Measurements from ENCODE around the gene MORN1.

MORN1 gene

GRCh38 chr1:2350501-2350900 lies 40.9 kb downstream of the MORN1 start:
- no peak for FAIRE-seq

- no peak for FAIRE-seq
Observed at GRCh38 chr1:2349806-2350205, 41.5 kb downstream of the MORN1 start.

GRCh38 chr1:2348346-2349325 lies 42.7 kb downstream of the MORN1 start:
- FAIRE-seq: no peak

DNA sequence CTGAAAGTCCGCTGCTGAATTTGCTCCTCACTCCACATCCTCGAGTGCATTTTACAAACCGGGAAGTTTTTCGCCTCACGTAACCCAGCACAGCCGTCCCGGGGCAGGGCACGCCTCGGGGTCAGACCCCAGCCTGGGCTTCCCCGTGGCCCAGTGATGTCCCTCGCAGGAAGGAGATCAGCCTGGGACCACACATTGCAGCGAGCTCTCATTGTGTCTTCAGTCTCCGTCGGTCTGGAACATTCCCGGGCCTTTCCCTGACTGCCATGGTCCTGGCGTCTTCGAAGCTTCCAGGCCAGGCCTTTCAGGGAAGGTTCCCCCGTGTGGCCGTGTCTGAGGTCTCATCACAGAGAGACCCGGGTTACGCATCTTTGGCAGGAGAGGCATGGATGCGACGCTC lies 43.5 kb downstream of the MORN1 start:
- FAIRE-seq: no peak

DNA sequence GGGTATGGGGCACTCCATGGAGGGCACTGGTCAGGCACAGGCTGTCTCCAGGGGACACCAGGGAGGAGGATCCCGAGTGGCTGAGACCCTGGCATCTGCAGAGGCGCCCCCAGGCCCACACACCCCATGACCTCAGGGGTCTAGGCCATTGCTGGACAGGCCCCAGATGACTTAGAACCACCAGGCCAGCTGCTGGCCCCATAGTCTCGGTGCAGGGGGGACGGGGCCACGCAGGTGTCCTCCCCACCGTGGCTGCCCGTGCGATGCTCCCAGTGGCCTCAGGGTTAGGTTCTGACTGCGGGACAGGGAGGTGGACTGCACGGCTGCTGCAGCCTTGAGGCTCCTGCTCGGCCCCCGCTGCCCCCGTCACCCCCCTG lies 44.0 kb downstream of the MORN1 start:
- no peak for FAIRE-seq

DNA sequence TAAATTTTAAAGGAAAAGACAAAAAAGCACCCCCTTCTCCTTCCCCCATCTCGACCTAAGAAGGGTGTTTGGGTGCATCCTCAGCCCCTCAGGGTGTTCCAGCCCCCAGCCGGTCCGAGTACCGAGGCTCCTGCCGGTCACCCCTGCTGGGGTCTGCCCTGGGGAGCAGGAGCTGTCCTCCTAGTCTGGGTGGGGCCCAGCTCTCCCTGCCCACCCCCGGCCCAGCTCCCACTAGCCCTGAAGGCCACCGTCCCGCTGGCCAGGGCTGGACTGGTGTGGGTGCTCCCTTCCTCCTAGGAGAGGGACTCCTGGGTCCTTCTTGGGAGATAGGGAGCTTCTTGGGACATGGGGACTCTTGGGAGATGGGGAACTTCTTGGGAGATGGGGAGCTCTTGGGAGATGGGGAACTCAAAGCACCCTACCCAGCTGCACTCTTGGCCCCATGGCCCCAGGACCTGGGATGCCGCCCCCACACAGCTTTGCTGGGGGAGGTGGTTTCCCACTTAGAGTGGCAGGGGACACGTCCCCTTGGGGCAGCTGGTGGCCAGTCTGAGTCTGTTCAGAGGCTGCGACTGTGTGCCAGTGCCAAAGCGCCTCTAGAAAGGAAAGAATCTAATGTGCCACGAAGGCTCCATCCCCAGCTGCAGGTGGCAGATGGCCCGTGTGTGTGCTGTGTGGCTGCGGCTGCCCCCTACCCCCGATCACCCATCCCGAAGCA lies 44.5 kb downstream of the MORN1 start:
- no peak for FAIRE-seq

- FAIRE-seq: no peak
Observed at GRCh38 chr1:2345297-2346075, 45.9 kb downstream of the MORN1 start.

DNA sequence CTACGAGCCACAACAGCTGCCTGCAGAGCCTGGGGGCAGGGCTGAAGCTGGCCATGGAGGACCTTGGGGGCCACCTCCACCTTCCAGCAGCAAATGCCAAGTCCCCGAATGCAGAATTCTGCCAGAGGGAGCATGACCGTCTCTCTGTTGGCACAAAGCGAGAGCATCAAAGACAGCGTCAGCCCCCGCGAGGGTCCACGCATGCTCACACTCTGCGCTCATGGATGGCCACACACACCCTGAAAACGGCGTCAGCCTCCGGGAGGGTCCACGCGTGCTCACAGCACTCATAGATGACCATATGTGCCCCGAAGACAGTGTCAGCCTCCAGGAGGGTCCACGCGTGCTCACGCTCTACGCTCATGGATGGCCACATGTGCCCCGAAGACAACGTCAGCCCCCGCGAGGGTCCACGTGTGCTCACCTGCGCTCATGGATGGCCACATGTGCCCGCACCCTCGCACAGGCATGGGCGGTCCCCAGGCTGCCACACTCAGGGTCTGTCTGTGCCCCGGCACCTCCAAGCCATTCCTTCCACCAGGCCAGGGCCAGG lies 46.5 kb downstream of the MORN1 start:
- no peak for FAIRE-seq

DNA sequence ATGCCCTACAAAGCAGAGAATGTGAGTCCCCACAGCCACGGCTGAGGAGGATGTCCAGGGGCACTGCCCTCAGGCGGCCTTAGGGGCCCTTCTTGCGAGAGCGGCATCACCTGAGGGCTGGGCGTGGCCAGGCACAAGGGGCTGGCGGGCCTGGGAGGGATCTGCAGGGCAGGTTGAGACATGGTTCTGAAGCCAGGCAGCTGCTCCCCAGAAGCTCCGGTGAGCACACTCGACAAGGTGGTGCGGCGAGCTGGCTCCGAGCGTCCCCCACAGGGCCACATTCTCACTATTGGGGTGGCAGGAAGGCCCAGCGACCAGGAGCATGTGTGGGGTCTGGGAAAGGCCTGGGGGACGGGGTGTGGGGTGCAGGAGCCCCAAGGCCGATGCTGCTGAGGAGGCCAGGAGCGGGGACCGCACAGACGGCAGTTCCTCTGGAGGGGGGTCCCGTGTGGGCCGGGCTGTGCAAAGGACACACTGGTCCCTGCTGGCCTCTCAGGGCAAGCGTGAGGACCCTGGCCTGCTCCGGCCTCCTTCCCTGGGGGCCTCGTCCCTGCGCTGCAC lies 47.2 kb downstream of the MORN1 start:
- no peak for FAIRE-seq

DNA sequence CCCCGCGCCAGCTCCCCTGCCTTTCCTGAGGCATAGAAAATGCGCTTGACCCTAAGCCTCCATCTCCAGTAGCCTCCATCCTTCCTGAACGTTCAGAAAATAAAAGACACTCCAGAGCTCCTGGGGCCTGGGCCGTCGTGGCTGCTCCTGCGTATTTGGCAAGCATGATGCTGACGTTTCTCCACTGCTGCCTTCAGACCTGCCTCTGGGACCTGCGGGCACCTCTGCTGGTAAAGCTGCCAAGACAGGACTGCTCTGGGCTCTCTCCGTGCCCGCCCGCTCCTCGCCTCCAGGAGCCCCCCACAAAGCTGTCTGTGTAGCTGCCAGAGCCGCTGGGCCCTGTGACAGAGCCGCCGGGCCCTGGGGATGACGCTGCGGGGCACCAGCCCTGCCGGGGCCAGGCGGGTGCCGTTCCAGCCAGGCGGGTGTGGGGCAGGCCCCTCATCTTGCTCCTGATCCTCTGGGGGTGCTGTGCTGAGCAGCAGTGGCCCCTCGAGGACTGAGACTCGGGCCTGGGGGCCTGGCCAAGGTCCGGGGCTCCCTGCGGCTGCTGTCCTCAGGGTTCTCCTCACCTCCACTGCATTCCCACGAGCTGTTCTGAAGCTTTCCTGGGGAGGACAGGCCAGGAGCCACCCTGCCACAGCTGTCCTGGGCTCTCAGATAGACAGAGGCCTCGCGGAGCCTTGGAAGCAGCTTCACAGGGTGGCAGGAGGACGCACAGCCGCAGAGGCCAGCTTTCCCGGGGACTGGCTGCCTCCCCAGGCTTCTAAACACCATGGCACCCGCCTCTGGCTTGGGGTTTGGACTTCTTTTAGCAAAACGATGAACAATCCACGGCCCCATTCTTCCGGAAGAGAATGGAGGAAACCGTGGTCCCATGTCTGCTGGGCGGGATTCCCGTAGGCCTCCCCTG lies 48.1 kb downstream of the MORN1 start:
- FAIRE-seq: no peak

DNA sequence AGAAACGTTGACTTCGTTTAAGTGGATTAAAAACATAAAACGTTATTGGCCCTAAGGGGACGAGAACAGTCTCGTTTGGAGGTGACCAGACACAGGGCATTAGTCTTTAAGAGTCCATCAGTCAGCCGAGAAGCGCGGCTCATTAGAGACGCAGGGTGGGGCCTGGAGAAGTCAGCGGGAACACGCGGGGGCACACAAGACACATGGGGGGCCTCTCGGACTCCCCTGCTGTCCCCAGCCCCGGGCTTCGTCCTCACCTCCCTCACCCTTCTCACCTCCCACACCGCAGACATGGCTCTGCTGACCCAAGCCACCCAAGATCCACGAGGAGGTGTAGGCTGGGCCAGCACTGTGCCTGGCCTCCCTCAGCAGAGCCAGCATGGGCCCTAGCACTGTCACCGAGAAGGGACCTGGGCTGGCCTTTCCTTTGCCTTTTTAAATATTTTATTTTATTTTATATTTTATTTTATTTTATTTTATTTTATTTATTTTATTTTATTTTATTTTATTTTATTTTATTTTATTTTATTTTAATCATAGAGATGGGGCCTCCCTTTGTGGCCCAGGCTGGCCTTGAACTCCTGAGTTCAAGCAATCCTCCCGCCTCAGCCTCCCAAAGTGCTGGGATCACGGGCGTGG lies 48.9 kb downstream of the MORN1 start:
- no peak for FAIRE-seq

GRCh38 chr1:2341706-2342383 lies 49.5 kb downstream of the MORN1 start:
- FAIRE-seq: no peak

- no peak for FAIRE-seq
Observed at GRCh38 chr1:2340918-2341254, 50.5 kb downstream of the MORN1 start.

DNA sequence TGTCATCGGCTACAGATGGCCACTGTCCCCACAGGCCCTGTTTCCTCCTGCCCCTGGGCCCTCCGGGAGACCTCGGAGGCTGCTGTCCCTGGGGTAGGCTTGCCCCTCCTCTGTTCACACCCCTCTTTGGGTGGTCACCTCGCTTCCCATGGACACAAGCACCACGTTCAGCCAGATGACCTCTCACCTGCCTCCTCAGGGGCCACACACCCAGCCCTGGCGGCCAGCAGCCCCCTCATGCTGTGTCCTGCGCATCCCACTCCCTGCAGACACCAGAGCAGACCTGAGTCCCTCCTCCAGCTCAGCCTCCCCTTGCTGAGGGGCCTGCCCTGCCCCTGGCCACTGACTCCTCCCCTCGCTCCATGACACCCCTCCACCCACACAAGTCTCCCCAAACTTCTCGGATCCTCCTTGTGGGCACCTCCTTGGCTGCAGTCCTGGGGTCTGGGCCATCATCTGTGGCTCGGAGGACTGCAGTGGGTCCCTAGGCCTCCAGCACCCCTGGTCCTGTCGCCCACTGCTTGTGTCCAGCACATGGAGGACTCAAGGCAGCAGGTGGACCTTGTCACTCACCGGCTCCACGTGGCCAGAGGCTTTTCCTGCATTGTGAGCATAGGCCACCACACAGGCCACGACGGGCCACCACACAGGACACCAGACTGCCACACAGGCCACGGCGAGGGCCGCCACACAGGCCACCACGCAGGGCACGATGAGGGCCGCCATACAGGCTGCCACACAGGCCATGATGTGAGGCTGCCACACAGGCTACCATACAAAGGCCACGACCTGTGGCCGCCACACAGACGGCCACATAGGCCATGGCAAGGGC lies 51.1 kb downstream of the MORN1 start:
- FAIRE-seq: no peak

GRCh38 chr1:2339206-2340085 lies 51.9 kb downstream of the MORN1 start:
- no peak for FAIRE-seq

DNA sequence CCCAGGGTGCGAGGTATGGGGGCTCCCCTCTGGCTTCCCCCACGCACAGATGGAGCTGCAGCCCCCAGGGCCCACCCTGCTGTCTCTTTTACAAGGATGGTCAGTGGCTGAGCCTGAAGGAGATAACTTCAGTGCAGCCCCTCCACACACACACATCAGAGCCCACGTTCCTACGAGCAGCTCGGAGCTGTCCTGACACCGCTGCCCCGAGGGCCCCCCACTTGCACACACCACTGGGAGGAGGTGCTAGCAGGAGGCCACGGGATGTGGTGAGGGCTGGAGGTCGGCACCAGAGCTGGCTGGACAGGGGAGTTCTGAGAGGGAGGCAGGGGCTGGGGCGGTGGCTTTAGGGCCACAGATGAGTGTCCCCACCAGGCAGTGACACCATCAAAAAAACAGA lies 53.9 kb downstream of the MORN1 start:
- FAIRE-seq: no peak

GRCh38 chr1:2337081-2337480 lies 54.3 kb downstream of the MORN1 start:
- FAIRE-seq: no peak

DNA sequence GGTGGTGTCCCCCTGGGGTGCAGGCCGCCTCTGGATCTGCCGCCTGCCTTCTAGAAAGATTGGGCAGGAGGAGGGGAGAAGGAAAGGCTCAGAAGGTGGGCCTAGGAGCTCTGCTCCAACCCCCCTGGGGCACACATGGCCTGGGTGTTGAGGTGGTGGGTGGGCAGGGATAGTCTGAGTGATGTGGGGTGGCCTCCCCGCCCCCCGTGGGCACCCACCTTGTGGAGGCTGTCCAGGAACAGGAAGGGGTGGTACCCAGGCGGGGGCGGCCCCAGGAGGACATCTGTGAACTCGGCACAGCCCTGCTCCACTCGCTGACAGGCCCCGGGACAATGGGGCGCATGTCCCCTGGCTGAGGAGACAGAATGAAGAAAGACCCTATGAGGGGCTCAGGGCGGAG lies 54.9 kb downstream of the MORN1 start:
- FAIRE-seq: no peak
